Liver (tissue), 9 donors: ENCODE results near the gene PFKFB3. TPM values are rescaled to one million over a fixed set of nuclear protein-coding genes. Genes with fewer than 3 reads are reported as not detected.

Experiments
- DNase-seq: peaks from one replicate; pipeline ENCODE4 v3.0.0-alpha.2; 2017; ENCODE audit warnings: low spot score
- H3K27ac ChIP-seq, 2 donors: one replicate each; pipeline ENCODE4 v1.7.0; 2013; ENCODE audit warnings: inconsistent platforms in 2 of 2, low read length in 2 of 2, control low read depth in 1 of 2, low read depth in 1 of 2, mild to moderate bottlenecking in 1 of 2
- H3K27me3 ChIP-seq, 4 donors: one replicate each; pipeline versions ENCODE4 v1.6.1 to v1.7.0; 2013; ENCODE audit warnings: low read length in 3 of 4, inconsistent platforms in 1 of 4, mild to moderate bottlenecking in 1 of 4, moderate library complexity in 1 of 4; ENCODE audit not compliant: control insufficient read depth in 4 of 4, insufficient read depth in 4 of 4
- H3K36me3 ChIP-seq, 4 donors: one replicate each; pipeline versions ENCODE4 v1.6.1 to v1.7.0; 2013; ENCODE audit warnings: low read length in 3 of 4, mild to moderate bottlenecking in 3 of 4, low read depth in 1 of 4, moderate library complexity in 1 of 4; ENCODE audit not compliant: control insufficient read depth in 4 of 4, insufficient read depth in 3 of 4
- H3K4me1 ChIP-seq, 4 donors: one replicate each; pipeline versions ENCODE4 v1.6.1 to v1.7.0; 2013; ENCODE audit warnings: low read length in 3 of 4, mild to moderate bottlenecking in 3 of 4, moderate library complexity in 1 of 4; ENCODE audit not compliant: control insufficient read depth in 4 of 4, insufficient read depth in 4 of 4
- H3K4me3 ChIP-seq, 3 donors: one replicate each; pipeline versions ENCODE4 v1.6.1 to v1.7.0; 2013; ENCODE audit warnings: low read length in 3 of 3, control low read depth in 1 of 3, low read depth in 1 of 3, mild to moderate bottlenecking in 1 of 3
- H3K9ac ChIP-seq, 2 donors: one replicate each; pipeline ENCODE4 v1.7.0; 2013; ENCODE audit warnings: low read length in 2 of 2, mild to moderate bottlenecking in 2 of 2, moderate library complexity in 2 of 2, control low read depth in 1 of 2, low read depth in 1 of 2
- H3K9me3 ChIP-seq, 4 donors: one replicate each; pipeline versions ENCODE4 v1.6.1 to v1.7.0; 2013; ENCODE audit warnings: low read length in 3 of 4; ENCODE audit not compliant: control insufficient read depth in 4 of 4
- EGR1 ChIP-seq, 2 donors: IDR thresholded peaks; 2 replicates each; pipeline ENCODE4 v1.6.1; 2016 to 2018; ENCODE audit warnings: antibody characterized with exemption in 2 of 2, low read depth in 2 of 2
- FOXA1 ChIP-seq: IDR thresholded peaks from 2 replicates; pipeline ENCODE4 v1.6.1; 2016; ENCODE audit warnings: antibody characterized with exemption
- FOXA2 ChIP-seq: IDR thresholded peaks from 2 replicates; pipeline ENCODE4 v1.6.1; 2016; ENCODE audit warnings: antibody characterized with exemption
- HNF4A ChIP-seq, 2 donors: conservative IDR thresholded peaks; 2 replicates each; pipeline ENCODE4 v1.6.1; 2016; ENCODE audit warnings: antibody characterized with exemption in 2 of 2, mild to moderate bottlenecking in 2 of 2
- HNF4G ChIP-seq: IDR thresholded peaks from 2 replicates; pipeline ENCODE4 v1.6.1; 2016; ENCODE audit warnings: antibody characterized with exemption
- JUND ChIP-seq, 2 donors: IDR thresholded peaks; 2 replicates each; pipeline ENCODE4 v1.6.1; 2016; ENCODE audit warnings: antibody characterized with exemption in 2 of 2
- MAX ChIP-seq: IDR thresholded peaks from 2 replicates; pipeline ENCODE4 v1.6.1; 2016; ENCODE audit warnings: antibody characterized with exemption
- RXRA ChIP-seq, 2 donors: IDR thresholded peaks; 2 replicates each; pipeline ENCODE4 v1.6.1; 2017 to 2018; ENCODE audit warnings: antibody characterized with exemption in 2 of 2, mild to moderate bottlenecking in 1 of 2
- TAF1 ChIP-seq: conservative IDR thresholded peaks from 2 replicates; pipeline ENCODE4 v1.6.1; 2016; ENCODE audit warnings: antibody characterized with exemption, mild to moderate bottlenecking
- YY1 ChIP-seq: IDR thresholded peaks from 2 replicates; pipeline ENCODE4 v1.6.1; 2016; ENCODE audit warnings: antibody characterized with exemption, mild to moderate bottlenecking
- ZBTB33 ChIP-seq: IDR thresholded peaks from 2 replicates; pipeline ENCODE4 v1.6.1; 2016; ENCODE audit warnings: antibody characterized with exemption
- WGBS: extraction: QIAGEN DNeasy Blood & Tissue Kit; methylation state at CpG from one replicate; pipeline ENCODE4 v1.1.7; 2013; 5-methylcytosine and 5-hydroxymethylcytosine counted together
- polyA plus RNA-seq, 2 donors: library from polyadenylated mRNA; stranded (reverse) in 1 of 2; unstranded in 1 of 2; fragments of 200-250 nt in 1 of 2; fragments of >200 nt in 1 of 2; fragmentation: Nextera tagmentation in 1 of 2; extraction: Ambion mirVana in 1 of 2; gene quantifications; one replicate each; pipeline versions ENCODE4 v1.2.1 to v1.2.3, GENCODE V29; 2013 to 2015
- total RNA-seq, 2 donors: library from RNA; depleted of rRNA; stranded (reverse); fragments of >200 nt; gene quantifications; one replicate each; pipeline ENCODE4 v1.2.3, GENCODE V29; 2014
- TF ChIP-seq, protein P1 (sequence below): IDR thresholded peaks from 2 replicates; pipeline ENCODE4 v1.6.1; 2016; ENCODE audit warnings: antibody characterized with exemption
- TF ChIP-seq, protein P2 (sequence below): IDR thresholded peaks from 2 replicates; pipeline ENCODE4 v1.6.1; 2016; ENCODE audit warnings: antibody characterized with exemption, mild to moderate bottlenecking
- TF ChIP-seq, protein P3 (sequence below): fragments of 150-350 bp; IDR thresholded peaks from 2 replicates; pipeline ENCODE4 v1.5.1; 2017; ENCODE audit warnings: improper control_type of control experiment, low read depth, low read length; ENCODE audit not compliant: missing input control
- donor health status: healthy.
- donor health status: healthy.
- donor health status: healthy.
- donor health status: healthy.
- donor health status: healthy.

PFKFB3 gene
- total and polyA plus RNA-seq, 4 donors = 1.6 to 9.1 (median 5.8) TPM

DNA sequence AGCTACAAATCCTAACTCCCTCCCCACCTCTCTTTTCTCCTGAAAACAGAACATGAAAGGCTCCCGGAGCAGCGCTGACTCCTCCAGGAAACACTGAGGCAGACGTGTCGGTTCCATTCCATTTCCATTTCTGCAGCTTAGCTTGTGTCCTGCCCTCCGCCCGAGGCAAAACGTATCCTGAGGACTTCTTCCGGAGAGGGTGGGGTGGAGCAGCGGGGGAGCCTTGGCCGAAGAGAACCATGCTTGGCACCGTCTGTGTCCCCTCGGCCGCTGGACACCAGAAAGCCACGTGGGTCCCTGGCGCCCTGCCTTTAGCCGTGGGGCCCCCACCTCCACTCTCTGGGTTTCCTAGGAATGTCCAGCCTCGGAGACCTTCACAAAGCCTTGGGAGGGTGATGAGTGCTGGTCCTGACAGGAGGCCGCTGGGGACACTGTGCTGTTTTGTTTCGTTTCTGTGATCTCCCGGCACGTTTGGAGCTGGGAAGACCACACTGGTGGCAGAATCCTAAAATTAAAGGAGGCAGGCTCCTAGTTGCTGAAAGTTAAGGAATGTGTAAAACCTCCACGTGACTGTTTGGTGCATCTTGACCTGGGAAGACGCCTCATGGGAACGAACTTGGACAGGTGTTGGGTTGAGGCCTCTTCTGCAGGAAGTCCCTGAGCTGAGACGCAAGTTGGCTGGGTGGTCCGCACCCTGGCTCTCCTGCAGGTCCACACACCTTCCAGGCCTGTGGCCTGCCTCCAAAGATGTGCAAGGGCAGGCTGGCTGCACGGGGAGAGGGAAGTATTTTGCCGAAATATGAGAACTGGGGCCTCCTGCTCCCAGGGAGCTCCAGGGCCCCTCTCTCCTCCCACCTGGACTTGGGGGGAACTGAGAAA is 30.4 kb downstream of the PFKFB3 start:
- no peak for DNase-seq
- 91% methylated on average over 28 of the region's 28 CpGs for WGBS
- Histone ChIP-seq H3K27me3 (no peaks in the 10 kb centered on the region), H3K36me3 (peaks cover 2 to 56% (median 13%) of the 10 kb centered on the region in 4 donors), H3K9ac (no peak overlapping the region), H3K4me1 (no peaks in the 10 kb centered on the region), H3K4me3 (no peak overlapping the region), H3K9me3 (no peaks in the 10 kb centered on the region), H3K27ac (no peak overlapping the region)
- TF ChIP-seq EGR1 (IDR thresholded peaks at IDR 0.05; ENCODE audit: low read depth in 2 of 2) = no peak
- no peak for TF ChIP-seq MAX
- no peak for TF ChIP-seq FOXA2
- TF ChIP-seq, protein P1, sequence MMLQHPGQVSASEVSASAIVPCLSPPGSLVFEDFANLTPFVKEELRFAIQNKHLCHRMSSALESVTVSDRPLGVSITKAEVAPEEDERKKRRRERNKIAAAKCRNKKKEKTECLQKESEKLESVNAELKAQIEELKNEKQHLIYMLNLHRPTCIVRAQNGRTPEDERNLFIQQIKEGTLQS = no peak
- TF ChIP-seq HNF4A (conservative IDR thresholded peaks at IDR 0.05) = no peak
- TF ChIP-seq ZBTB33 = no peak
- TF ChIP-seq FOXA1 = no peak
- TF ChIP-seq RXRA (IDR thresholded peaks at IDR 0.05) = no peak
- TF ChIP-seq, protein P2, sequence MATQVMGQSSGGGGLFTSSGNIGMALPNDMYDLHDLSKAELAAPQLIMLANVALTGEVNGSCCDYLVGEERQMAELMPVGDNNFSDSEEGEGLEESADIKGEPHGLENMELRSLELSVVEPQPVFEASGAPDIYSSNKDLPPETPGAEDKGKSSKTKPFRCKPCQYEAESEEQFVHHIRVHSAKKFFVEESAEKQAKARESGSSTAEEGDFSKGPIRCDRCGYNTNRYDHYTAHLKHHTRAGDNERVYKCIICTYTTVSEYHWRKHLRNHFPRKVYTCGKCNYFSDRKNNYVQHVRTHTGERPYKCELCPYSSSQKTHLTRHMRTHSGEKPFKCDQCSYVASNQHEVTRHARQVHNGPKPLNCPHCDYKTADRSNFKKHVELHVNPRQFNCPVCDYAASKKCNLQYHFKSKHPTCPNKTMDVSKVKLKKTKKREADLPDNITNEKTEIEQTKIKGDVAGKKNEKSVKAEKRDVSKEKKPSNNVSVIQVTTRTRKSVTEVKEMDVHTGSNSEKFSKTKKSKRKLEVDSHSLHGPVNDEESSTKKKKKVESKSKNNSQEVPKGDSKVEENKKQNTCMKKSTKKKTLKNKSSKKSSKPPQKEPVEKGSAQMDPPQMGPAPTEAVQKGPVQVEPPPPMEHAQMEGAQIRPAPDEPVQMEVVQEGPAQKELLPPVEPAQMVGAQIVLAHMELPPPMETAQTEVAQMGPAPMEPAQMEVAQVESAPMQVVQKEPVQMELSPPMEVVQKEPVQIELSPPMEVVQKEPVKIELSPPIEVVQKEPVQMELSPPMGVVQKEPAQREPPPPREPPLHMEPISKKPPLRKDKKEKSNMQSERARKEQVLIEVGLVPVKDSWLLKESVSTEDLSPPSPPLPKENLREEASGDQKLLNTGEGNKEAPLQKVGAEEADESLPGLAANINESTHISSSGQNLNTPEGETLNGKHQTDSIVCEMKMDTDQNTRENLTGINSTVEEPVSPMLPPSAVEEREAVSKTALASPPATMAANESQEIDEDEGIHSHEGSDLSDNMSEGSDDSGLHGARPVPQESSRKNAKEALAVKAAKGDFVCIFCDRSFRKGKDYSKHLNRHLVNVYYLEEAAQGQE = no peak

DNA sequence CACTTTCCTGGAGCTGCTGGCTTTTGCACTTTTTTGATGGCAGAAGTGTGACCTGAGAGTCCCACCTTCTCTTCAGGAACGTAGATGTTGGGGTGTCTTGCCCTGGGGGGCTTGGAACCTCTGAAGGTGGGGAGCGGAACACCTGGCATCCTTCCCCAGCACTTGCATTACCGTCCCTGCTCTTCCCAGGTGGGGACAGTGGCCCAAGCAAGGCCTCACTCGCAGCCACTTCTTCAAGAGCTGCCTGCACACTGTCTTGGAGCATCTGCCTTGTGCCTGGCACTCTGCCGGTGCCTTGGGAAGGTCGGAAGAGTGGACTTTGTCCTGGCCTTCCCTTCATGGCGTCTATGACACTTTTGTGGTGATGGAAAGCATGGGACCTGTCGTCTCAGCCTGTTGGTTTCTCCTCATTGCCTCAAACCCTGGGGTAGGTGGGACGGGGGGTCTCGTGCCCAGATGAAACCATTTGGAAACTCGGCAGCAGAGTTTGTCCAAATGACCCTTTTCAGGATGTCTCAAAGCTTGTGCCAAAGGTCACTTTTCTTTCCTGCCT is 31.1 kb downstream of the PFKFB3 start:
- DNase-seq = no peak
- Histone ChIP-seq H3K9ac (no peak overlapping the region), H3K9me3 (no peaks in the 10 kb centered on the region), H3K27me3 (no peaks in the 10 kb centered on the region), H3K4me1 (no peaks in the 10 kb centered on the region), H3K4me3 (no peak overlapping the region), H3K27ac (no peak overlapping the region), H3K36me3 (peaks cover 2 to 49% (median 13%) of the 10 kb centered on the region in 4 donors)
- WGBS = 87% methylated on average over 11 of the region's 11 CpGs
- TF ChIP-seq TAF1 (no peak), JUND (IDR thresholded peaks at IDR 0.05) (no peak), FOXA1 (no peak), RXRA (IDR thresholded peaks at IDR 0.05) (no peak), FOXA2 (no peak), MAX (no peak), HNF4G (no peak), ZBTB33 (no peak), HNF4A (conservative IDR thresholded peaks at IDR 0.05) (no peak), YY1 (no peak)
- TF ChIP-seq, protein P2 = no peak
- TF ChIP-seq, protein P3, sequence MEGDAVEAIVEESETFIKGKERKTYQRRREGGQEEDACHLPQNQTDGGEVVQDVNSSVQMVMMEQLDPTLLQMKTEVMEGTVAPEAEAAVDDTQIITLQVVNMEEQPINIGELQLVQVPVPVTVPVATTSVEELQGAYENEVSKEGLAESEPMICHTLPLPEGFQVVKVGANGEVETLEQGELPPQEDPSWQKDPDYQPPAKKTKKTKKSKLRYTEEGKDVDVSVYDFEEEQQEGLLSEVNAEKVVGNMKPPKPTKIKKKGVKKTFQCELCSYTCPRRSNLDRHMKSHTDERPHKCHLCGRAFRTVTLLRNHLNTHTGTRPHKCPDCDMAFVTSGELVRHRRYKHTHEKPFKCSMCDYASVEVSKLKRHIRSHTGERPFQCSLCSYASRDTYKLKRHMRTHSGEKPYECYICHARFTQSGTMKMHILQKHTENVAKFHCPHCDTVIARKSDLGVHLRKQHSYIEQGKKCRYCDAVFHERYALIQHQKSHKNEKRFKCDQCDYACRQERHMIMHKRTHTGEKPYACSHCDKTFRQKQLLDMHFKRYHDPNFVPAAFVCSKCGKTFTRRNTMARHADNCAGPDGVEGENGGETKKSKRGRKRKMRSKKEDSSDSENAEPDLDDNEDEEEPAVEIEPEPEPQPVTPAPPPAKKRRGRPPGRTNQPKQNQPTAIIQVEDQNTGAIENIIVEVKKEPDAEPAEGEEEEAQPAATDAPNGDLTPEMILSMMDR = no peak
- TF ChIP-seq, protein P1 = no peak
